Activated naive CD4-positive, alpha-beta T cell treated with anti-CD3 and anti-CD28 coated beads for 36 hours (primary cell): ENCODE data around the gene WDCP. TPM values are rescaled to one million over a fixed set of nuclear protein-coding genes. Genes with fewer than 3 reads are reported as not detected.
"Not testable (repeated sequence)": the region's sequence is repeated elsewhere in the genome, so short reads cannot be mapped to it uniquely, and the experiment has no call there.

Experiments
- CTCF ChIA-PET: fragments of 350-600 bp; sonication (Branson Sonifier 250); formaldehyde crosslinking; loops from one replicate; lab custom pipeline; 2021; ENCODE audit warnings: antibody characterized with exemption; lab: Charles Lee
- DNase-seq: peaks from one replicate; pipeline ENCODE4 v3.0.0-alpha.2; 2020
- H3K27ac Mint-ChIP-seq: one replicate; pipeline ENCODE4 v1.8.0; 2021; ENCODE audit warnings: mild to moderate bottlenecking, mixed read lengths
- H3K27me3 Mint-ChIP-seq: one replicate; pipeline ENCODE4 v1.8.0; 2021; ENCODE audit warnings: low read depth, mixed read lengths
- H3K36me3 Mint-ChIP-seq: one replicate; pipeline ENCODE4 v1.8.0; 2021; ENCODE audit warnings: low read depth, mixed read lengths
- H3K4me1 Mint-ChIP-seq: one replicate; pipeline ENCODE4 v1.8.0; 2021; ENCODE audit warnings: low read depth, mixed read lengths
- H3K4me3 Mint-ChIP-seq: one replicate; pipeline ENCODE4 v1.8.0; 2021; ENCODE audit warnings: mild to moderate bottlenecking, moderate library complexity, mixed read lengths
- H3K9me3 Mint-ChIP-seq: one replicate; pipeline ENCODE4 v1.8.0; 2021; ENCODE audit warnings: mixed read lengths
- intact Hi-C: fragments of 100-400 bp; cut with micrococcal nuclease; formaldehyde crosslinking; loops from one replicate; pipeline ENCODE4 v1.15.1; 2023
- total RNA-seq, 2 experiments: library from RNA; stranded (reverse); gene quantifications; one replicate each; pipeline ENCODE4 v1.2.3, GENCODE V29; 2021

WDCP gene
- total RNA-seq, 2 experiments from 2014 or later: 17.6 to 21.1 TPM

DNA sequence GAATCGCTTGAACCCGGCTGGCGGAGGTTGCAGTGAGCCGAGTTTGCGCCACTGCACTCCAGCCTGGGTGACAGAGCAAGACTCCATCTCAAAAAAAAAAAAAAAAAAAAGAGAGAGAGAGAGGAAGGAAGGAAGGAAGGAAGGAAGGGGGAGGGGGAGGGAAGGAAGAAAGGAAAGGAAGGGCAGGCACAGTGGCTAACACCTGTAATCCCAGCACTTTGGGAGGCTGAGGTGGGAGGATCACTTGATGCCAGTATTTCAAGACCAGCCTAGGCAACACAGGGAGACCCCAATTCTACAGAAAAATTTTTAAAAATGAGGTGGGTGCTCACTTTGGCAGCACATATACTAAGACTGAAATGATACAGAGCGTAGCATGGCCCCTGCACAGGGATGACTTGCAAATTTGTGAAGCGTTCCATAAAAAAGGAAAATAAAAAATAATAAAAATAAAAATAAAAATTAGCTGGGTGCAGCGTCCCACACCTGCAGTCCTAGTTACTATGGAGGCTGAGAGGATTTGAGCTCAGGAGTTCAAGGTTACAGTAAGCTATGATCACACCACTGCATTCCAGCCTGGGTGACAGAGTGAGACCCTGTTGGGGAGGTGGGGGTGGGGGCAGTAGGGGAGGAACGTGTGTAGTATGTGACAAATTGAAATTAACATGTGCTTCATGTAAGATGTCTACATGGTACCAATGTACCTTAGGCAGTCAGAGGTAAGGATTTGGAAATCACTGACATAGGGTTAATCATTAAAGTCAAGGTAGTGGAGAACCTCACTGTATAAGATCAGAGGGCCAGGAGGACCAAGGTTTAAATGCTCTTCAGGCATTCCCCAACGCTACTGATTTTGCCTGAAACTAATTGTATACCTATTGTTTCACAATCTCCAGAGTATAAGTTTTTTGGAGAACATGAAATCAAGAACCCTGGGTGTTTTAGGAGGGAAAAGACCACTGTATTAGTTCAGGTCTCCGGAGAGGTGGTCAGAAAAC is 1.4 kb downstream of the WDCP start:
- CTCF ChIA-PET: interaction anchor here (0.7 kb wide), 1 partner anchor 39 kb away, joined by 4 read pairs; the partner anchor contains the start of gene TP53I3
- peak overlapping the region; percentile 56 for H3K4me3 Mint-ChIP-seq
- H3K9me3 Mint-ChIP-seq: no peaks in the 10 kb centered on the region
- H3K27me3 Mint-ChIP-seq: peaks cover 7% of the 10 kb centered on the region
- intact Hi-C loops: loop anchor here (2.0 to 10.0 kb wide), 2 partner anchors 39 to 449 kb away; partner anchors contain the start of genes NCOA1 and TP53I3
- H3K4me1 Mint-ChIP-seq: peaks cover 22% of the 10 kb centered on the region
- H3K36me3 Mint-ChIP-seq: peaks cover 4% of the 10 kb centered on the region
- no peak for DNase-seq
- no peak overlapping the region for H3K27ac Mint-ChIP-seq

DNA sequence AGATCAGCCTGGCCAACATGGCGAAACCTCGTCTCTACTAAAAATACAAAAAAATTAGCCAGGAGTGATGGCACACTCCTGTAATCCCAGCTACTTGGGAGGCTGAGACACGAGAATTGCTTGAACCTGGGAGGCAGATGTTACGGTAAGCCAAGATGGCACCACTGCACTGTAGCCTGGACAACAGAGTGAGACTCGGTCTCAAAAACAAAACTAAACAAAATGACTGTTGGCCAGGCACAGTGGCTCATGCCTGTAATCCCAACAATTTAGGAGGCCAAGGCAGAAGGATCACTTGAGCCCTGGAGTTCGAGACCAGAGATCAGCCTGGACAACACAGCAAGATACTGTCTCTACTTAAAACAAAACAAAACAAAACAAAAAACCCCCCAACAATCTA is 4.1 kb downstream of the WDCP start:
- not testable (repeated sequence) for H3K9me3 Mint-ChIP-seq, H3K4me3 Mint-ChIP-seq, DNase-seq, H3K27me3 Mint-ChIP-seq, H3K27ac Mint-ChIP-seq
- intact Hi-C loops: loop anchor here (10.0 kb wide), 1 partner anchor 452 kb away; the partner anchor contains the start of gene NCOA1
- H3K36me3 Mint-ChIP-seq: peaks cover 18% of the 10 kb centered on the region
- H3K4me1 Mint-ChIP-seq: peaks cover 25% of the 10 kb centered on the region
- CTCF ChIA-PET: interaction anchor here (0.7 to 1.8 kb wide), 2 partner anchors 33 to 218 kb away, joined by 3 to 6 read pairs; partner anchors contain the start of gene SF3B6

DNA sequence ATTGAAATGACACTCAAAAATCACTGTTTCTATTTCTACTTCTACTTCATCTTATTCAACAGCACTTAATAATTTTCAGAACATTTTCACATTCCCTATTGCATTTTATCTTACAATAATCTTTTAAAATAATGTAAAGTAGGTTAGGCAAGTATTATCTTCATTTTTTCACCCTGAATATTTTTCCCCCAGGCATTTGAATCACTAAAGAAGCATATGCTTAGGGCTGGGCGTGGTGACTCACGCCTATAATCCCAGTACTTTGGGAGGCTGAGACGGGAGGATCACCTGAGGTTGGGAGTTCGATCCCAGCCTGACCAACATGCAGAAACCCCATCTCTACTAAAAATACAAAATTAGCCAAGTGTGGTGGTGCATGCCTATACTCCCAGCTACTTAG is 6.7 kb downstream of the WDCP start:
- Mint-ChIP-seq H3K4me1 (peaks cover 28% of the 10 kb centered on the region), H3K9me3 (no peaks in the 10 kb centered on the region), H3K4me3 (no peak overlapping the region), H3K36me3 (peaks cover 31% of the 10 kb centered on the region), H3K27me3 (no peaks in the 10 kb centered on the region), H3K27ac (no peak overlapping the region)
- intact Hi-C loops: loop anchor here (10.0 kb wide), 1 partner anchor 454 kb away; the partner anchor contains the start of gene NCOA1
- DNase-seq: no peak
- CTCF ChIA-PET: no interaction called here

- peaks cover 24% of the 10 kb centered on the region for H3K4me1 Mint-ChIP-seq
- H3K27me3 Mint-ChIP-seq: no peaks in the 10 kb centered on the region
- no peak overlapping the region for H3K4me3 Mint-ChIP-seq
- no peak for DNase-seq
- no peaks in the 10 kb centered on the region for H3K9me3 Mint-ChIP-seq
- CTCF ChIA-PET: no interaction called here
- no peak overlapping the region for H3K27ac Mint-ChIP-seq
- intact Hi-C loops: no loop called here
- peaks cover 33% of the 10 kb centered on the region for H3K36me3 Mint-ChIP-seq
These were observed 8.2 kb downstream of the WDCP start for GRCh38 chr2:24038786-24039499.

GRCh38 chr2:24026233-24026632 is 21.0 kb downstream of the WDCP start:
- CTCF ChIA-PET: no interaction called here
- Mint-ChIP-seq H3K36me3 (peaks cover 36% of the 10 kb centered on the region), H3K9me3 (no peaks in the 10 kb centered on the region), H3K4me1 (no peaks in the 10 kb centered on the region), H3K27ac (no peak overlapping the region), H3K4me3 (no peak overlapping the region), H3K27me3 (no peaks in the 10 kb centered on the region)
- intact Hi-C loops: no loop called here
- DNase-seq: no peak

DNA sequence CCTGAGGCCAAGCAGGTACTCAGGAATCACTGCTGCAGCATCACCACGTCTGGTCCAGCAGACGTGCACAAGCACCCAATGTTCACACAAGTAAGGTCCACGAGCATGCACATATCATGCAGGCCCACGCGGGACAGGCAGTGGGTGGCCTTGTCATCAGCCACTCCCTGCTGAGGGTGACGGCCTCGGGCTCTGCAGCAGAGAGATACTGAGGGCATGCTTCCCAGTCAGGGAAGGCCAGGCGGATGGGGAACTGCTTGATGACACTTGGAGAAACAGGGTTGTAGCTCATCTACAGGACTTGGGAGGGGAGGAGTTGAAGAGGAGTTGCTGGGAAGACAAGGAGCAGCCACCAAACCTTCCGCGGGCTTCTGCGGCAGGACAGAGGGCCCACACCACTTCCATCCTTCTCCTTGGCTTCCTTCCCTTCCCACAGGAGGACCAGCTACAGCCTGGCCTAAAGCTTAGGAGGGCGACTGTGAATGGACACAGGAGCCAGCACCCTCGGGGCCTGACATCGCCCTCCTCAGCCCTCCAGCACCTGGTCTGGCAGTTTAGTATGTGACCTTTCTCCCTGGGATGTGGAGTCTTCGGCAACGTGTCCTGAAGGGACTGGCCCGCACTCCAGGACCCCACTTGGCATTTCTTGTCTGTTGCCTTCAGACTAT is 22.1 kb downstream of the WDCP start:
- no peak overlapping the region for H3K27ac Mint-ChIP-seq
- no peak overlapping the region for H3K4me3 Mint-ChIP-seq
- CTCF ChIA-PET: no interaction called here
- DNase-seq: no peak
- intact Hi-C loops: no loop called here
- H3K4me1 Mint-ChIP-seq: no peaks in the 10 kb centered on the region
- H3K36me3 Mint-ChIP-seq: peaks cover 29% of the 10 kb centered on the region
- no peaks in the 10 kb centered on the region for H3K27me3 Mint-ChIP-seq
- H3K9me3 Mint-ChIP-seq: no peaks in the 10 kb centered on the region

DNA sequence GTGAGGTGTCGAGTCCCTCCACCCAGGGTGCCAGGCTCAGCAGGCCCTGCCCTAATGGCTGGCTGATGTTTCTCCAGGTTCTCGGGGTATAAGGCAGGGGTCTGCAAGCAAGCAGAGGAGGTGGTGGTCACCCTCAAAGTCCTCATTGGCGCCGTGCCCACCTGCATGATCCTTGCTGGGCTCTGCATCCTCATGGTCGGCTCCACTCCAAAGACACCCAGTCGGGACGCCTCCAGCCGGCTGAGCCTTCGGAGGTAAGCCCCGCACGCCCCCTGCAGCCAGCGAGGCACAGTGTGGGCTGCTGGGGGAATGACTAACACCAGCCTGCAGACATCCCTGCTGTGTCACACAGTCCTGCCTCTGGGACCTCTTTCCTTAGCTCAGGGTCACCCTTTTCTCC is 23.2 kb downstream of the WDCP start:
- Mint-ChIP-seq H3K4me1 (no peaks in the 10 kb centered on the region), H3K27ac (no peak overlapping the region), H3K9me3 (no peaks in the 10 kb centered on the region), H3K4me3 (no peak overlapping the region), H3K36me3 (peaks cover 21% of the 10 kb centered on the region), H3K27me3 (no peaks in the 10 kb centered on the region)
- CTCF ChIA-PET: interaction anchor here (0.6 kb wide), 1 partner anchor 378 kb away, joined by 5 read pairs; no protein-coding TSS in a partner anchor
- no peak for DNase-seq
- intact Hi-C loops: no loop called here

GRCh38 chr2:24022975-24023575 is 24.1 kb downstream of the WDCP start:
- Mint-ChIP-seq H3K4me3 (no peak overlapping the region), H3K27ac (no peak overlapping the region), H3K36me3 (peaks cover 16% of the 10 kb centered on the region), H3K27me3 (no peaks in the 10 kb centered on the region), H3K4me1 (no peaks in the 10 kb centered on the region), H3K9me3 (no peaks in the 10 kb centered on the region)
- intact Hi-C loops: no loop called here
- DNase-seq: no peak
- CTCF ChIA-PET: interaction anchor here (0.8 kb wide), 1 partner anchor 200 kb away, joined by 3 read pairs; no protein-coding TSS in a partner anchor

DNA sequence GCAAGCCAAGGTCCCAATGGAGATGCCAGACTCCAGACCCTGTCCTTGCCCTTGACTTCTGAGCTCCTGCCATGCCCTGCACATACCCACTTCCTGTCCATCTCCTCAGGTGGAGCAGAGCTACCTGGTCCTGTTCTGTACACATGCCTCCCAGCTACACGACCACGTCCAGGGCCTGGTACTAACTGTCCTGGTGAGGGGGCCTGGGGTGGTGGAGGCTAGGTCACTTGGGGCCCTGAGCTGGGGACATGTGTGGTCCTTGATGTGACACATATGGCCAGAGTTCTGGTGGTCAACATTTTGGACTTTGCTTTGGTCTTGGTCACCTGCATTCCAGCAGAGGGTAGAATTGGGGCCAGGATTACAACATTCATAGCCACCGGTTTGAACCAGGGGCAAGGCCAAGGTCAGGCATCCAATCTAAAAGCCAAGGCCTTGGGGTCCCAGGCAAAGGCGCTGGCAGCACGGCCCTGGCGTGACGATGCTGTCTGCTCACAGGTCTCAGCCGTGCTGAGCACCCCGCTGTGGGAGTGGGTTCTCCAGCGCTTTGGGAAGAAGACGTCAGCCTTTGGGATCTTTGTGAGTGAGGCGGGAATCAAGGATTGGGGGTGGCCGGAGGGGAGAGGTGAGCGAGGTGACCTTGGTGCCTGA is 24.7 kb downstream of the WDCP start:
- no peak for DNase-seq
- no peaks in the 10 kb centered on the region for H3K27me3 Mint-ChIP-seq

GRCh38 chr2:24021122-24021998 is 25.8 kb downstream of the WDCP start:
- intact Hi-C loops: loop anchor here (1.0 to 2.0 kb wide), 2 partner anchors 63 to 143 kb away; partner anchors contain the start of gene TP53I3
- CTCF ChIA-PET: no interaction called here
- H3K36me3 Mint-ChIP-seq: peaks cover 11% of the 10 kb centered on the region
- no peak overlapping the region for H3K27ac Mint-ChIP-seq
- H3K9me3 Mint-ChIP-seq: no peaks in the 10 kb centered on the region
- no peaks in the 10 kb centered on the region for H3K27me3 Mint-ChIP-seq
- DNase-seq: peak; percentile 44
- H3K4me1 Mint-ChIP-seq: no peaks in the 10 kb centered on the region
- H3K4me3 Mint-ChIP-seq: no peak overlapping the region

More for the DNA sequence above, 24.7 kb downstream of the WDCP start:
- intact Hi-C loops: no loop called here
- Mint-ChIP-seq H3K27ac (no peak overlapping the region), H3K36me3 (peaks cover 14% of the 10 kb centered on the region), H3K4me1 (no peaks in the 10 kb centered on the region), H3K9me3 (no peaks in the 10 kb centered on the region), H3K4me3 (no peak overlapping the region)
- CTCF ChIA-PET: no interaction called here
